ENCODE data around the gene WDR55.

WDR55 gene

DNA sequence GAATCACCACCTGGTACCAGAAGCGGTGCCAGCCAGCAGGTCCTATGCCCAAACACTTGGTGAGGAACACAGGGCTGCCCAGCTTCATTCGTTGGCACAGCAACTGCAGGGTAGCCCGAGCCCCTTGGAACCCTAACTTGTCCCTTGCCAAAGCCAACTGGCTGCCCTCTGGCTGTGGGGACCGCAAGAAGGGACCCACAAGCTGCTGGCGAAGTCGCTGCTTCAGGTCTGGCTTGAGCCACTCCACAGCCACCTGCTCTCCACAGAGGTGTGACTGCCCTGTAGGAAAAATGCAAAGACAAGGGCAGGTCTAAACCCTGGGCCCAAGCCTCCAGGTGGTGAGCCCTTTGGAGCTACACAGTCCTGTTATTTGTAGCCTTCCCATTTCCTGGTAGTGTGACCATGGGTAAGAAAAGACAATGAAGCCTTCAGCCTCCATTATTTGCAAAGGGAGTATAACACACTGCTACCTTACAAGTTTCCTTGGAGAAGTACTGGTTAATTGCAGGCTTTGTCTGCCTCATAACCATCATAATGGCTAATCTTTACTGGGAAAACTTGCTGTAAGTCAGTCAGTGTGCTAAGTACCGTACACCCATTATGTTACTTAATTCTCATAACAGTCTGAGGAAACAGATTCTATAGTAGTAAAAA lies 6.9 kb downstream of the WDR55 start:
- TF ChIP-seq, protein P1, sequence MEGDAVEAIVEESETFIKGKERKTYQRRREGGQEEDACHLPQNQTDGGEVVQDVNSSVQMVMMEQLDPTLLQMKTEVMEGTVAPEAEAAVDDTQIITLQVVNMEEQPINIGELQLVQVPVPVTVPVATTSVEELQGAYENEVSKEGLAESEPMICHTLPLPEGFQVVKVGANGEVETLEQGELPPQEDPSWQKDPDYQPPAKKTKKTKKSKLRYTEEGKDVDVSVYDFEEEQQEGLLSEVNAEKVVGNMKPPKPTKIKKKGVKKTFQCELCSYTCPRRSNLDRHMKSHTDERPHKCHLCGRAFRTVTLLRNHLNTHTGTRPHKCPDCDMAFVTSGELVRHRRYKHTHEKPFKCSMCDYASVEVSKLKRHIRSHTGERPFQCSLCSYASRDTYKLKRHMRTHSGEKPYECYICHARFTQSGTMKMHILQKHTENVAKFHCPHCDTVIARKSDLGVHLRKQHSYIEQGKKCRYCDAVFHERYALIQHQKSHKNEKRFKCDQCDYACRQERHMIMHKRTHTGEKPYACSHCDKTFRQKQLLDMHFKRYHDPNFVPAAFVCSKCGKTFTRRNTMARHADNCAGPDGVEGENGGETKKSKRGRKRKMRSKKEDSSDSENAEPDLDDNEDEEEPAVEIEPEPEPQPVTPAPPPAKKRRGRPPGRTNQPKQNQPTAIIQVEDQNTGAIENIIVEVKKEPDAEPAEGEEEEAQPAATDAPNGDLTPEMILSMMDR (IDR thresholded peaks at IDR 0.05; ENCODE audit: borderline replicate concordance, extremely low read depth, low read length, poor library complexity, severe bottlenecking) = no peak
- no peak for TF ChIP-seq EZH2 (IDR thresholded peaks at IDR 0.05; ENCODE audit: borderline replicate concordance, low read depth, low read length, severe bottlenecking)
- peaks cover 15% of the 10 kb centered on the region; the same call in 1 of the 2 replicates for H4K20me1 ChIP-seq (ENCODE audit: insufficient read depth, low read length)
- H3K4me1 ChIP-seq (ENCODE audit: insufficient read depth, low read length) = peaks cover 11% of the 10 kb centered on the region
- no peak overlapping the region for H3K27ac ChIP-seq (ENCODE audit: low read length)
- DNase-seq = no peak
- H3K79me2 ChIP-seq (ENCODE audit: insufficient read depth, low read length) = peaks cover 20% of the 10 kb centered on the region
- H3K9ac ChIP-seq (ENCODE audit: low read depth, low read length) = no peak overlapping the region
- no peak overlapping the region for H3K4me2 ChIP-seq (ENCODE audit: insufficient read depth, low read length)
- ATAC-seq (ENCODE audit: insufficient read depth, low read depth) = no peak
- H3K4me3 ChIP-seq (ENCODE audit: low read depth in 1 of 2, low read length in 2 of 2) = no peak overlapping the region
- no peaks in the 10 kb centered on the region for H3K27me3 ChIP-seq (ENCODE audit: insufficient read depth, low read length, poor library complexity)
- H3K36me3 ChIP-seq (ENCODE audit: insufficient read depth, low read length) = peaks cover 91% of the 10 kb centered on the region
- H3K9me3 ChIP-seq (ENCODE audit: insufficient read depth, low read length, severe bottlenecking) = no peaks in the 10 kb centered on the region
- no peak overlapping the region for H2AFZ ChIP-seq (ENCODE audit: low read depth, low read length)

- H3K4me3 ChIP-seq (ENCODE audit: low read depth in 1 of 2, low read length in 2 of 2) = no peak overlapping the region
- ATAC-seq (ENCODE audit: insufficient read depth, low read depth) = peak; percentile 5; the same call in 1 of the 3 replicates
- no peaks in the 10 kb centered on the region for H3K9me3 ChIP-seq (ENCODE audit: insufficient read depth, low read length, severe bottlenecking)
- H3K9ac ChIP-seq (ENCODE audit: low read depth, low read length) = no peak overlapping the region
- peaks cover 7% of the 10 kb centered on the region; the same call in 1 of the 2 replicates for H4K20me1 ChIP-seq (ENCODE audit: insufficient read depth, low read length)
- H2AFZ ChIP-seq (ENCODE audit: low read depth, low read length) = no peak overlapping the region
- peaks cover 92% of the 10 kb centered on the region for H3K36me3 ChIP-seq (ENCODE audit: insufficient read depth, low read length)
- no peaks in the 10 kb centered on the region for H3K27me3 ChIP-seq (ENCODE audit: insufficient read depth, low read length, poor library complexity)
- no peak overlapping the region for H3K4me2 ChIP-seq (ENCODE audit: insufficient read depth, low read length)
- H3K27ac ChIP-seq (ENCODE audit: low read length) = no peak overlapping the region
- no peak for DNase-seq
- H3K79me2 ChIP-seq (ENCODE audit: insufficient read depth, low read length) = peaks cover 10% of the 10 kb centered on the region; the same call in 1 of the 2 replicates
- peaks cover under 1% of the 10 kb centered on the region; the same call in 1 of the 2 replicates for H3K4me1 ChIP-seq (ENCODE audit: insufficient read depth, low read length)
- TF ChIP-seq, protein P1 (IDR thresholded peaks at IDR 0.05; ENCODE audit: borderline replicate concordance, extremely low read depth, low read length, poor library complexity, severe bottlenecking) = no peak
- TF ChIP-seq EZH2 (IDR thresholded peaks at IDR 0.05; ENCODE audit: borderline replicate concordance, low read depth, low read length, severe bottlenecking) = no peak
These were observed 7.9 kb downstream of the WDR55 start for GRCh38 chr5:140672455-140673186.

DNA sequence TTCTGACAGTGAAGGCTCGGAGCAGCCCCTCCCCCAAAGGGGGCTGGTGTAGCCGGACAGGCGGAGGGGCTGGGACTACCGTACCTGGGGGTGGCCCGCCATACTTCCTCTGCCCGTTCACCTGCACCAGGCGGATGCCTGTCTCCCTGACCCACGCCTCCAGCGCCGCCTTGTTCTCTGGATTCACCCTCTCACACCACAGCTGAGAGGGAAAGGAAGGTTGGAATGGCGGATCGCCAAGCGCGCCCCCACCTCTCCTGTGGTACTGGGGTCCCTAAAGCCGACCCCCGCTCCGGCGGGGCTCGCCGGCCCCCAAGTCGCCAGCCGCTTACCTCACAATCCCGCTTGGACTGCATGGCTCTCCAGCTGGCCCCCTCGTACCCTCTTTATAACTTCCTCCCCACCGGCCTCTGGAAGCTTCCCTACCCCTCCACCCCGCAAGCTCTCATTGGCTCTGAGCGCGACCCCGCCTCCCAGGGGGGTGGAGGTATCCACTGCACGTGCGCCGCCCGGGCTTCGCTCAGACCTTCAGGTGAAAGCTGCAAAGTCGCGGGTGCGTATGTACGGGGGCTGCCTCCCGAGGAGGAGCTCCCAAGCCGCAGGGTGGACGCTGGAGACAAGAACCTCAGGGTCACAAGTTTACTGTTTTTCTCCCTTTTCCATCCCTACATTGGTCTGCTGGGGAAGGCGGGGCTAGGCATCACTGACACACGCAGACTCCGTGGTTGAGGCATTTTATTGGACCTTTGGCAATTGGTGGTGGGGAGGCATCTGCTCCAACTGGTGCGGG lies 8.7 kb downstream of the WDR55 start, which contains the start of gene DND1:
Gene DND1, minus strand, starts transcription at position 390 of the 790 bp plus-strand sequence. Its CDS starts 34 bp downstream, at position 356.
- H3K27me3 ChIP-seq (ENCODE audit: insufficient read depth, low read length, poor library complexity) = no peaks in the 10 kb centered on the region
- peaks cover 5% of the 10 kb centered on the region; the same call in 1 of the 2 replicates for H4K20me1 ChIP-seq (ENCODE audit: insufficient read depth, low read length)
- H3K9ac ChIP-seq (ENCODE audit: low read depth, low read length) = no peak within 1 kb of the TSS
- no peaks in the 10 kb centered on the region for H3K9me3 ChIP-seq (ENCODE audit: insufficient read depth, low read length, severe bottlenecking)
- no peaks in the 10 kb centered on the region for H3K4me1 ChIP-seq (ENCODE audit: insufficient read depth, low read length)
- H3K27ac ChIP-seq (ENCODE audit: low read length) = no peak within 1 kb of the TSS
- no peak for DNase-seq
- peaks cover 90% of the 10 kb centered on the region for H3K36me3 ChIP-seq (ENCODE audit: insufficient read depth, low read length)
- no peak for TF ChIP-seq EZH2 (IDR thresholded peaks at IDR 0.05; ENCODE audit: borderline replicate concordance, low read depth, low read length, severe bottlenecking)
- TF ChIP-seq, protein P1 (IDR thresholded peaks at IDR 0.05; ENCODE audit: borderline replicate concordance, extremely low read depth, low read length, poor library complexity, severe bottlenecking) = no peak
- ATAC-seq (ENCODE audit: insufficient read depth, low read depth) = peak; percentile 25; the same call in 1 of the 3 replicates
- no peak within 1 kb of the TSS for H3K4me3 ChIP-seq (ENCODE audit: low read depth in 1 of 2, low read length in 2 of 2)
- no peak within 1 kb of the TSS for H3K4me2 ChIP-seq (ENCODE audit: insufficient read depth, low read length)
- H3K79me2 ChIP-seq (ENCODE audit: insufficient read depth, low read length) = peaks cover 3% of the 10 kb centered on the region; the same call in 1 of the 2 replicates
- H2AFZ ChIP-seq (ENCODE audit: low read depth, low read length) = no peak within 1 kb of the TSS
